Activated CD8-positive, alpha-beta T cell treated with anti-CD3 and anti-CD28 coated beads for 36 hours (primary cell): Measurements from ENCODE around the gene ARSG. TPM values are rescaled to one million over a fixed set of nuclear protein-coding genes. Genes with fewer than 3 reads are reported as not detected.
"Not testable (repeated sequence)": the region's sequence is repeated elsewhere in the genome, so short reads cannot be mapped to it uniquely, and the experiment has no call there.

ENCODE experiments used
- ATAC-seq: fragments of 200-7000 bp; cut with Tn5 transposase; one replicate; pipeline ENCODE4 v1.10.0; 2021; ENCODE audit warnings: mild to moderate bottlenecking, moderate library complexity
- CTCF ChIA-PET: fragments of 350-600 bp; sonication (Branson Sonifier 250); formaldehyde crosslinking; loops from one replicate; lab custom pipeline; 2021; ENCODE audit warnings: antibody characterized with exemption; lab: Charles Lee
- POLR2A ChIA-PET: fragments of 350-600 bp; sonication (Branson Sonifier 250); formaldehyde crosslinking; loops from one replicate; lab custom pipeline; 2021; ENCODE audit warnings: antibody characterized with exemption; lab: Charles Lee
- DNase-seq: peaks from one replicate; pipeline ENCODE4 v3.0.0-alpha.2; 2020
- H3K27ac Mint-ChIP-seq: one replicate; pipeline ENCODE4 v1.8.0; 2021; ENCODE audit warnings: mild to moderate bottlenecking, mixed read lengths
- H3K27me3 Mint-ChIP-seq: one replicate; pipeline ENCODE4 v1.8.0; 2021; ENCODE audit warnings: mixed read lengths
- H3K36me3 Mint-ChIP-seq: one replicate; pipeline ENCODE4 v1.8.0; 2021; ENCODE audit warnings: low read depth, mixed read lengths
- H3K4me1 Mint-ChIP-seq: one replicate; pipeline ENCODE4 v1.8.0; 2021; ENCODE audit warnings: low read depth, mixed read lengths
- H3K4me3 Mint-ChIP-seq: one replicate; pipeline ENCODE4 v1.8.0; 2021; ENCODE audit warnings: mild to moderate bottlenecking, moderate library complexity, mixed read lengths
- H3K9me3 Mint-ChIP-seq: one replicate; pipeline ENCODE4 v1.8.0; 2021; ENCODE audit warnings: mixed read lengths
- intact Hi-C: fragments of 100-400 bp; cut with micrococcal nuclease; formaldehyde crosslinking; loops from one replicate; pipeline ENCODE4 v1.10.0; 2022
- total RNA-seq, 2 experiments: library from RNA; stranded (reverse); gene quantifications; one replicate each; pipeline ENCODE4 v1.2.3, GENCODE V29; 2021
- TF ChIP-seq, protein P1 (sequence below): fragments of 200-600 bp; IDR thresholded peaks from one replicate; pipeline ENCODE4 v1.8.0; 2022; ENCODE audit warnings: antibody characterized with exemption, mild to moderate bottlenecking

ARSG gene
- total RNA-seq, 2 experiments from 2014 or later: 7.2 to 8.4 TPM

DNA sequence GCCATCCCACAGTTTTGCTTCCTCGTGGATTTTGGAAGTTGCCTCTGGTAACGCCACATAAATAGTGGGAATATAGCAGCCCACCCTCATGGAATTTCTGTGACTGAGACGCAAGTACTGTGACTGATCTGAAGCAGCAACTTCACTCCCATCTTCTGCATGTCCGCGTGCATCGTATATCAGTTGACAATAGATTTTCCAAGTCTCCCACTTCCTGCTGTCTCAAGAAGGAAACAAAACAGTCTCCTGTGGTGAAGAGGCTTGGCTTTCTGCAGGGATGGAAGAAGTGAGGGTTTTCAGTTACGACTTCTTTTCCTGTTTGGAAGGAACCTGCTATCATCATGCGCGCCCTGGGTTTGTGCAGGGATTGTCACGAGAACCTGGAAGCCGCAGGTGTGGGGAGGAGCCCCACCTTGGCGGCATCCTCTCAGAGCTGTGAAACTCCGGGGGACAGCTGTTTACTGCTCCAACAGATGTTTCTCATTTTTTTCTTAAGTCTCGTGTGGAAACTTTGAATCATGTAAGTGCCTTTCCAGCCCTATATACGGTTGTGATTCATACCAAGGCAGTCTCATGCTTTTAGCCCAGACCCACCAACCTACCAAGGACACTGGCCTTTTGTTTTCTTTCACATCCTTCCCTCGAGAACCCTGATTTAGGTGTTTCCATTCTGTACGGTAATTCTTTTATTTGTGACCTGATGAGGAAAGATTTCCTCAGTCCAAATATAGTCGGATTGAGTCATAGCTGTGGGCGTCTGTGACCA is 108.5 kb downstream of the ARSG start:
- ChIA-PET POLR2A (interaction anchor here (0.6 to 1.8 kb wide), 7 partner anchors 9 to 151 kb away, joined by 3 to 8 read pairs (median 3); partner anchors contain the start of genes ARSG and SLC16A6), CTCF (interaction anchor here (1.0 to 3.2 kb wide), 27 partner anchors 9 to 227 kb away, joined by 3 to 21 read pairs (median 6); partner anchors contain the start of gene SLC16A6)
- Mint-ChIP-seq H3K9me3 (peaks cover 11% of the 10 kb centered on the region), H3K4me3 (peak overlapping the region; percentile 24), H3K27ac (peak overlapping the region; percentile 26), H3K27me3 (no peaks in the 10 kb centered on the region), H3K4me1 (peaks cover 35% of the 10 kb centered on the region), H3K36me3 (peaks cover 23% of the 10 kb centered on the region)
- TF ChIP-seq, protein P1, sequence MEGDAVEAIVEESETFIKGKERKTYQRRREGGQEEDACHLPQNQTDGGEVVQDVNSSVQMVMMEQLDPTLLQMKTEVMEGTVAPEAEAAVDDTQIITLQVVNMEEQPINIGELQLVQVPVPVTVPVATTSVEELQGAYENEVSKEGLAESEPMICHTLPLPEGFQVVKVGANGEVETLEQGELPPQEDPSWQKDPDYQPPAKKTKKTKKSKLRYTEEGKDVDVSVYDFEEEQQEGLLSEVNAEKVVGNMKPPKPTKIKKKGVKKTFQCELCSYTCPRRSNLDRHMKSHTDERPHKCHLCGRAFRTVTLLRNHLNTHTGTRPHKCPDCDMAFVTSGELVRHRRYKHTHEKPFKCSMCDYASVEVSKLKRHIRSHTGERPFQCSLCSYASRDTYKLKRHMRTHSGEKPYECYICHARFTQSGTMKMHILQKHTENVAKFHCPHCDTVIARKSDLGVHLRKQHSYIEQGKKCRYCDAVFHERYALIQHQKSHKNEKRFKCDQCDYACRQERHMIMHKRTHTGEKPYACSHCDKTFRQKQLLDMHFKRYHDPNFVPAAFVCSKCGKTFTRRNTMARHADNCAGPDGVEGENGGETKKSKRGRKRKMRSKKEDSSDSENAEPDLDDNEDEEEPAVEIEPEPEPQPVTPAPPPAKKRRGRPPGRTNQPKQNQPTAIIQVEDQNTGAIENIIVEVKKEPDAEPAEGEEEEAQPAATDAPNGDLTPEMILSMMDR: no peak
- ATAC-seq (peak; percentile 79), DNase-seq (peak; percentile 64)
- intact Hi-C loops: loop anchor here (5.0 to 10.0 kb wide), 3 partner anchors 45 to 138 kb away; no protein-coding TSS in a partner anchor

DNA sequence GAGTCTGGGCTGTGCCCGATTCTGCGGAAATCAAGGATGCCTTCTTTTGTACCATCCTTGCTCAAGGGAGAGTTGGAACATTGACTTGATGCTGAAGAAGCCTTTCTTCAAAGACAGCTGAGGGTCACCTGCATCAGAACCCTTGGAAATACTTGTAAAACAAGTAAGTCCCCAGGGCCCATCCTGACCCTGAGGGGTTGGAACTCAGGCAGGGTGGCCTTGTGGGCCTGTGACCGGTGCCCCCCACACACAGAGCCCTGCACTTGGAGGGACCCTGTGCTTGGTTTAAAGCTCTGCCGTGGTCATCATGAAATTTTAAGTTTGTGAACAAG is 109.1 kb downstream of the ARSG start:
- ATAC-seq: peak; percentile 2
- Mint-ChIP-seq H3K27me3 (no peaks in the 10 kb centered on the region), H3K9me3 (peaks cover 11% of the 10 kb centered on the region), H3K4me3 (no peak overlapping the region), H3K27ac (peak overlapping the region; percentile 60), H3K4me1 (peaks cover 35% of the 10 kb centered on the region), H3K36me3 (peaks cover 22% of the 10 kb centered on the region)
- ChIA-PET POLR2A (interaction anchor here (0.6 to 1.0 kb wide), 2 partner anchors 14 to 54 kb away, joined by 3 read pairs; no protein-coding TSS in a partner anchor), CTCF (interaction anchor here (1.1 to 2.8 kb wide), 8 partner anchors 44 to 138 kb away, joined by 3 to 21 read pairs (median 10); partner anchors contain the start of gene SLC16A6)
- no peak for DNase-seq
- intact Hi-C loops: loop anchor here (5.0 to 10.0 kb wide), 2 partner anchors 46 to 138 kb away; no protein-coding TSS in a partner anchor
- TF ChIP-seq, protein P1: no peak

DNA sequence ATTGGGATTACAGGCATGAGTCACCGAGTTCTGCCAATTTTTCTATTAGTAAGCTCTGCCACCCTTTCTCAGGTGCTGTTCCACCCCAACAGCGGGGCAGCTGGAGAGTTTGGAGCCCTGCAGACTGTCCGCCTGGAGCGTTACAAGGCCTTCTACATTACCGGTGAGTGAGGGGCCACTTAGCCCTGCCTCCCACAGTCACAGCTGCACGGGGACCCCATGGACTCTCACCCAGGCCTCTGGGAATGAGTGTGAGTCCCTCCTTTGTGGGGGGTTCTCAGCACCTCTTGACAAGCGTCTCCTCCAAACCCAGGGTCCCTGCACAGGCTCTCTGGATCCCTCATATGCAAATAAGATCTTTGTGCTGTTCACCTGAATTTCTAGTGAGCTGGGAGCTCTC is 110.0 kb downstream of the ARSG start:
- H3K4me1 Mint-ChIP-seq: peaks cover 34% of the 10 kb centered on the region
- no peak overlapping the region for H3K27ac Mint-ChIP-seq
- TF ChIP-seq, protein P1: no peak
- peaks cover 20% of the 10 kb centered on the region for H3K36me3 Mint-ChIP-seq
- H3K9me3 Mint-ChIP-seq: peaks cover 12% of the 10 kb centered on the region
- H3K4me3 Mint-ChIP-seq: no peak overlapping the region
- POLR2A ChIA-PET: no interaction called here
- DNase-seq (no peak), ATAC-seq (no peak)
- intact Hi-C loops: loop anchor here (5.0 to 10.0 kb wide), 2 partner anchors 46 to 139 kb away; no protein-coding TSS in a partner anchor
- CTCF ChIA-PET: interaction anchor here (1.1 kb wide), 1 partner anchor 109 kb away, joined by 3 read pairs; no protein-coding TSS in a partner anchor
- no peaks in the 10 kb centered on the region for H3K27me3 Mint-ChIP-seq

DNA sequence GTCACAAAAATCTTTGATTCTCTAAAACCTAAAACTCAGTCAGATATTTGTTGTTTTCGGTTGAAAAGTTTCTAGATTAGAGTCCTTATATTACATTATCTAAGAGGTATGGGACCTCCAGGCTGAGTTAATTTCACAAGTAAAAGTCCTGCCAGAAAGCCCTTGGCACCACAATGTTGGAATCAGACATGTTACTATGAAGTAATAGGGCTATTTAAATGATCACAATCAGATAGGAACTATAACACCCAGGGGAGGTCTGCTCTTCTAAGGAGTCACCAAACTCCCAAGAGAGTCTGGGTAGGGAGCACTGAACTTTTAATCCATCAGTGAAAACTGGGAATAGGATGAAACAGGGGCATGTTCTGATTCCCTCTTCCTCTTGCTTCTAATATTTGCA is 111.8 kb downstream of the ARSG start:
- POLR2A ChIA-PET: no interaction called here
- CTCF ChIA-PET: no interaction called here
- DNase-seq: no peak
- ATAC-seq: no peak
- peaks cover 26% of the 10 kb centered on the region for H3K9me3 Mint-ChIP-seq
- H3K27ac Mint-ChIP-seq: no peak overlapping the region
- TF ChIP-seq, protein P1: no peak
- intact Hi-C loops: loop anchor here (5.0 to 10.0 kb wide), 2 partner anchors 48 to 141 kb away; no protein-coding TSS in a partner anchor
- no peak overlapping the region for H3K4me3 Mint-ChIP-seq
- H3K27me3 Mint-ChIP-seq: no peaks in the 10 kb centered on the region
- peaks cover 23% of the 10 kb centered on the region for H3K4me1 Mint-ChIP-seq
- peaks cover 28% of the 10 kb centered on the region for H3K36me3 Mint-ChIP-seq

DNA sequence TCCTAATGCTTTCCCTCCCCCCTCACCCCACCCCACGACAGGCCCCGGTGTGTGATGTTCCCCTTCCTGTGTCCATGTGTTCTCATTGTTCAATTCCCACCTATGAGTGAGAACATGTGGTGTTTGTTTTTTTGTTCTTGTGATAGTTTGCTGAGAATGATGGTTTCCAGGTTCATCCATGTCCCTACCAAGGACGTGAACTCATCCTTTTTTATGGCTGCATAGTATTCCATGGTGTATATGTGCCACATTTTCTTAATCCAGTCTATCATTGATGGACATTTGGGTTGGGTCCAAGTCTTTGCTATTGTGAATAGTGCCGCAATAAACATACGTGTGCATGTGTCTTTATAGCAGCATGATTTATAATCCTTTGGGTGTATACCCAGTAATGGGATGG is 112.5 kb downstream of the ARSG start:
- H3K9me3 Mint-ChIP-seq: peaks cover 26% of the 10 kb centered on the region
- peaks cover 28% of the 10 kb centered on the region for H3K36me3 Mint-ChIP-seq
- POLR2A ChIA-PET, DNase-seq, ATAC-seq, H3K27ac Mint-ChIP-seq, CTCF ChIA-PET, H3K4me3 Mint-ChIP-seq, H3K27me3 Mint-ChIP-seq: not testable (repeated sequence)
- H3K4me1 Mint-ChIP-seq: peaks cover 18% of the 10 kb centered on the region
- intact Hi-C loops: loop anchor here (5.0 to 10.0 kb wide), 2 partner anchors 49 to 142 kb away; no protein-coding TSS in a partner anchor

DNA sequence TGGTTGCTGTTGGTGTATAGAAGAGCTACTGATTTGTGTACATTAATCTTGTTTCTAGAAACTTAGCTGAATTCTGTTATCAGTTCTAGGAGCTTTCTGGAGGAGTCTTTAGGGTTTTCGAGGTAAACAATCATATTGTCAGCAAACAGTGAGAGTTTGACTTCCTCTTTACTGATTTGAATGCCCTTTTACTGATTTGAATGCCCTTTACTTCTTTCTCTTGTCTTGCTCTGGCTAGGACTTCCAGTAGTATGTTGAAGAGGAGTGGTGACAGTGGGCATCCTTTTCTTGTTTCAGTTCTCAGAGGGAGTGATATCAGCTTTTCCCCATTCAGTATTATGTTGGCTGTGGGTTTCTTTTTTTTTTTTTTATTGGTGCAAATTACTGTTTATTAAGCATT is 116.4 kb downstream of the ARSG start:
- POLR2A ChIA-PET: interaction anchor here (1.0 kb wide), 1 partner anchor 47 kb away, joined by 3 read pairs; no protein-coding TSS in a partner anchor
- not testable (repeated sequence) for H3K27ac Mint-ChIP-seq, DNase-seq, H3K27me3 Mint-ChIP-seq, H3K4me1 Mint-ChIP-seq, ATAC-seq, H3K4me3 Mint-ChIP-seq
- Mint-ChIP-seq H3K36me3 (peaks cover 28% of the 10 kb centered on the region), H3K9me3 (peaks cover 31% of the 10 kb centered on the region)
- CTCF ChIA-PET: interaction anchor here (0.7 kb wide), 1 partner anchor 9 kb away, joined by 3 read pairs; no protein-coding TSS in a partner anchor
- intact Hi-C loops: loop anchor here (10.0 kb wide), 1 partner anchor 53 kb away; no protein-coding TSS in a partner anchor

DNA sequence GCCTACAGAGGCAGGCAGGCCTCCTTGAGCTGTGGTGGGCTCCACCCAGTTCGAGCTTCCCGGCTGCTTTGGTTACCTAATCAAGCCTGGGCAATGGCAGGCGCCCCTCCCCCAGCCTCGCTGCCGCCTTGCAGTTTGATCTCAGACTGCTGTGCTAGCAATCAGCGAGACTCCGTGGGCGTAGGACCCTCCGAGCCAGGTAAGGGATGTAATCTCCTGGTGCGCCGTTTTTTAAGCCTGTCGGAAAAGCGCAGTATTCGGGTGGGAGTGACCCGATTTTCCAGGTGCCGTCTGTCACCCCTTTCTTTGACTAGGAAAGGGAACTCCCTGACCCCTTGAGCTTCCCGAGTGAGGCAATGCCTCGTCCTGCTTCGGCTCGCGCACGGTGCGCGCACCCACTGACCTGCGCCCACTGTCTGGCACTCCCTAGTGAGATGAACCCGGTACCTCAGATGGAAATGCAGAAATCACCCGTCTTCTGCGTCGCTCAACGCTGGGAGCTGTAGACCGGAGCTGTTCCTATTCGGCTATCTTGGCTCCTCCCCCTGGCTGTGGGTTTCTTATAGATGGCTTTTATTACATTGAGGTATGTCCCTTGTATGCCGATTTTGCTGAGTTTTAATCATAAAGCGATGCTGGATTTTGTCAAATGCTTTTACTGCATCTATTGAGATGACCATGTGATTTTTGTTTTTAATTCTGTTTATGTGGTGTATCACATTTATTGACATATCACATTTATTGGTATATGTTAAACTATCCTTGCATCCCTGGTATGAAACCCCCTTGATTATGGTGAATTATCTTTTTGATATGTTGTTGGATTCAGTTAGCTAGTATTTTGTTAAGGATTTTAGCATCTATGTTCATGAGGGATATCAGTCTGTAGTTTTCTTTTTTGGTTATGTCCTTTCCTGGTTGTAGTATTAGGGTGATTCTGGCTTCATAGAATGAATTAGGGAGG is 122.6 kb downstream of the ARSG start:
- peak overlapping the region; percentile 87 for H3K4me3 Mint-ChIP-seq
- H3K4me1 Mint-ChIP-seq: peaks cover 24% of the 10 kb centered on the region
- H3K27me3 Mint-ChIP-seq, intact Hi-C loops, H3K36me3 Mint-ChIP-seq, H3K9me3 Mint-ChIP-seq: not testable (repeated sequence)
- ChIA-PET CTCF (interaction anchor here (1.1 to 1.7 kb wide), 3 partner anchors 15 to 127 kb away, joined by 3 to 5 read pairs (median 3); no protein-coding TSS in a partner anchor), POLR2A (interaction anchor here (1.0 to 2.9 kb wide), 2 partner anchors 14 to 122 kb away, joined by 3 to 9 read pairs; partner anchors contain the start of gene ARSG)
- DNase-seq (peak; percentile 88), ATAC-seq (peak; percentile 91)
- H3K27ac Mint-ChIP-seq: peak overlapping the region; percentile 88
